ENCODE results near the gene PKN1.

GRCh38 chr19:14507704-14508542 lies 74.8 kb downstream of the PKN1 start:
- no peak for TF ChIP-seq POLR2A (IDR thresholded peaks at IDR 0.05)
- TF ChIP-seq, protein P1, sequence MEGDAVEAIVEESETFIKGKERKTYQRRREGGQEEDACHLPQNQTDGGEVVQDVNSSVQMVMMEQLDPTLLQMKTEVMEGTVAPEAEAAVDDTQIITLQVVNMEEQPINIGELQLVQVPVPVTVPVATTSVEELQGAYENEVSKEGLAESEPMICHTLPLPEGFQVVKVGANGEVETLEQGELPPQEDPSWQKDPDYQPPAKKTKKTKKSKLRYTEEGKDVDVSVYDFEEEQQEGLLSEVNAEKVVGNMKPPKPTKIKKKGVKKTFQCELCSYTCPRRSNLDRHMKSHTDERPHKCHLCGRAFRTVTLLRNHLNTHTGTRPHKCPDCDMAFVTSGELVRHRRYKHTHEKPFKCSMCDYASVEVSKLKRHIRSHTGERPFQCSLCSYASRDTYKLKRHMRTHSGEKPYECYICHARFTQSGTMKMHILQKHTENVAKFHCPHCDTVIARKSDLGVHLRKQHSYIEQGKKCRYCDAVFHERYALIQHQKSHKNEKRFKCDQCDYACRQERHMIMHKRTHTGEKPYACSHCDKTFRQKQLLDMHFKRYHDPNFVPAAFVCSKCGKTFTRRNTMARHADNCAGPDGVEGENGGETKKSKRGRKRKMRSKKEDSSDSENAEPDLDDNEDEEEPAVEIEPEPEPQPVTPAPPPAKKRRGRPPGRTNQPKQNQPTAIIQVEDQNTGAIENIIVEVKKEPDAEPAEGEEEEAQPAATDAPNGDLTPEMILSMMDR (IDR thresholded peaks at IDR 0.05) = no peak
